ENCODE measurements around the gene GALNT7. TPM values are rescaled to one million over a fixed set of nuclear protein-coding genes. Genes with fewer than 3 reads are reported as not detected.

Gene GALNT7
- total and polyA plus RNA-seq, 2 of the 13 experiments (the other 11 are each of a cell fraction or from before 2014, with no cell fraction given): 0.08 to 0.13 TPM

- no peak for FAIRE-seq
- peak overlapping the region; percentile 61 for H2AFZ ChIP-seq (ENCODE audit: low read length)
- intact Hi-C loops (cut with micrococcal nuclease; ENCODE audit: unreplicated experiment) (loop anchor here (10.0 kb wide), 1 partner anchor 143 kb away; no protein-coding TSS in a partner anchor), in situ Hi-C loops (cut with HindIII; ENCODE audit: extremely low pct_ligation_motif_present, low pct_unique_long_range_greater_than_20kb) (no loop called here)
- H4K20me1 ChIP-seq (ENCODE audit: insufficient read depth, low read length): no peaks in the 10 kb centered on the region
- peaks cover 15% of the 10 kb centered on the region for H3K4me1 ChIP-seq (ENCODE audit: insufficient read depth, low read length)
- 6% methylated on average over 19 of the region's 19 CpGs for WGBS (ENCODE audit: low lambda C conversion rate)
- H3K36me3 ChIP-seq (replicated peaks in 1 of 2; ENCODE audit: control insufficient read depth in 1 of 2, insufficient read depth in 2 of 2, low read length in 2 of 2): no peaks in the 10 kb centered on the region
- no peaks in the 10 kb centered on the region for H3K79me2 ChIP-seq (ENCODE audit: insufficient read depth, low read length)
- H3K27ac ChIP-seq (ENCODE audit: extremely low read length, insufficient read depth, low read length): no peak overlapping the region
- peak; percentile 24 for ATAC-seq
- no TSS peak for BruUV-seq (replicated peaks)
- no peaks in the 10 kb centered on the region for H3K9me3 ChIP-seq (ENCODE audit: low read length)
- peaks cover 4 to 44% of the 10 kb centered on the region in 2 experiments for H3K27me3 ChIP-seq (ENCODE audit: control insufficient read depth in 1 of 2, insufficient read depth in 2 of 2, low read length in 2 of 2)
- peak overlapping the region; percentile 84 for H3K4me2 ChIP-seq (ENCODE audit: low read depth, low read length)
- no peak overlapping the region for H3K9ac ChIP-seq (ENCODE audit: insufficient read depth, low read depth, low read length)
- POLR2A ChIA-PET: no interaction called here
- no peak for DNase-seq (ENCODE audit: low spot score)
- peak overlapping the region; percentile 46 to 69 (median 56); a peak in 5 of 6 replicates for H3K4me3 ChIP-seq (replicated peaks in 1 of 3; ENCODE audit: insufficient read depth in 1 of 3, low read depth in 2 of 3, low read length in 3 of 3)
- CTCF ChIA-PET (ENCODE audit: low intra/inter-chr PET ratio, low total read pairs): no interaction called here
- TF ChIP-seq ZBTB10 (CRISPR knock-in tag; IDR thresholded peaks at IDR 0.05; ENCODE audit: borderline replicate concordance) (no peak), RAD51 (IDR thresholded peaks at IDR 0.05; ENCODE audit: borderline replicate concordance) (no peak), SMARCC2 (IDR thresholded peaks at IDR 0.05) (no peak), ZNF709 (CRISPR knock-in tag; IDR thresholded peaks at IDR 0.05) (no peak), ELF1 (CRISPR knock-in tag; IDR thresholded peaks at IDR 0.05) (peak; percentile 72), HIC2 (CRISPR knock-in tag; IDR thresholded peaks at IDR 0.05; ENCODE audit: low read depth) (no peak), KAT8 (CRISPR knock-in tag; IDR thresholded peaks at IDR 0.05) (no peak), DR1 (CRISPR knock-in tag; IDR thresholded peaks at IDR 0.05) (no peak), SNAI1 (CRISPR knock-in tag; IDR thresholded peaks at IDR 0.05; ENCODE audit: borderline replicate concordance) (no peak), HIVEP1 (CRISPR knock-in tag; IDR thresholded peaks at IDR 0.05) (no peak), ZNF263 (CRISPR knock-in tag; IDR thresholded peaks at IDR 0.05) (0 out of 2 replicates have a peak, but pooled peaks have one; percentile 10), IRX3 (CRISPR knock-in tag; IDR thresholded peaks at IDR 0.05; ENCODE audit: borderline replicate concordance, low read depth) (no peak), ZNF879 (CRISPR knock-in tag; IDR thresholded peaks at IDR 0.05) (no peak), ZNF687 (CRISPR knock-in tag; IDR thresholded peaks at IDR 0.05) (no peak; the same call in 1 of the 2 replicates)
Measured at GRCh38 chr4:173167758-173168395, 734 bp upstream of the GALNT7 start.

All from HepG2 (cell line).